IMR-90 (cell line): ENCODE data around the gene USP7. TPM values are rescaled to one million over a fixed set of nuclear protein-coding genes. Genes with fewer than 3 reads are reported as not detected.

ENCODE experiments used
- ATAC-seq: fragments of 200-7000 bp; cut with Tn5 transposase; 2 replicates; pipeline ENCODE4 v1.9.1; 2020; ENCODE audit warnings: low read depth, mild to moderate bottlenecking, moderate library complexity
- BruUV-seq: library from RNA; stranded (reverse); fragments of 400-500 nt; replicated peaks from 2 replicates; lab custom pipeline; 2021; lab: Mats Ljungman, UMichigan
- CTCF ChIA-PET: fragments of 300-600 bp; formaldehyde crosslinking; extraction: SDS; loops from one replicate; lab custom pipeline; 2021; ENCODE audit warnings: antibody characterized with exemption; lab: Yijun Ruan, JAX
- POLR2A ChIA-PET: fragments of 300-600 bp; sonication (Branson Sonifier 250); formaldehyde crosslinking; loops from one replicate; lab custom pipeline; 2022; ENCODE audit warnings: antibody characterized with exemption; ENCODE audit not compliant: unreplicated experiment; lab: Charles Lee
- DNase-seq: peaks from one replicate; pipeline ENCODE4 v3.0.0; 2013
- H2AFZ ChIP-seq: replicated peaks from 2 replicates; pipeline ENCODE3; 2013; ENCODE audit warnings: low read length, mild to moderate bottlenecking; ENCODE audit not compliant: poor library complexity
- H2AK5ac ChIP-seq: 2 replicates; pipeline ENCODE4 v1.6.1; 2013; ENCODE audit warnings: low read depth, low read length, inconsistent platforms
- H2AK9ac ChIP-seq: replicated peaks from 2 replicates; pipeline ENCODE3; 2013; ENCODE audit warnings: mild to moderate bottlenecking, low read depth, low read length, moderate library complexity; ENCODE audit not compliant: poor library complexity
- H2BK120ac ChIP-seq: 2 replicates; pipeline ENCODE4 v1.6.1; 2013; ENCODE audit warnings: low read depth, low read length, inconsistent platforms
- H2BK15ac ChIP-seq: 3 replicates; pipeline ENCODE4 v1.6.1; 2013; ENCODE audit warnings: low read depth, low read length, inconsistent platforms
- H2BK20ac ChIP-seq: 2 replicates; pipeline ENCODE4 v1.6.1; 2013; ENCODE audit warnings: low read depth, mild to moderate bottlenecking, inconsistent platforms, low read length, moderate library complexity
- H2BK5ac ChIP-seq: 2 replicates; pipeline ENCODE4 v1.6.1; 2013; ENCODE audit warnings: mild to moderate bottlenecking, low read depth, low read length, inconsistent platforms; ENCODE audit not compliant: poor library complexity, severe bottlenecking
- H3K14ac ChIP-seq: replicated peaks from 2 replicates; pipeline ENCODE4 v1.6.1; 2013; ENCODE audit warnings: low read depth, low read length, inconsistent platforms
- H3K18ac ChIP-seq: 2 replicates; pipeline ENCODE4 v1.6.1; 2013; ENCODE audit warnings: low read depth, low read length, control low read depth
- H3K23ac ChIP-seq: 2 replicates; pipeline ENCODE4 v1.6.1; 2013; ENCODE audit warnings: low read depth, low read length, inconsistent platforms
- H3K27ac ChIP-seq: 2 replicates; pipeline ENCODE4 v1.5.1; 2013; ENCODE audit warnings: mild to moderate bottlenecking, control low read depth, low read length; ENCODE audit not compliant: insufficient read depth
- H3K27me3 ChIP-seq: 2 replicates; pipeline ENCODE4 v1.6.1; 2013; ENCODE audit warnings: low read length; ENCODE audit not compliant: control insufficient read depth, insufficient read depth
- H3K36me3 ChIP-seq: 2 replicates; pipeline ENCODE4 v1.6.1; 2013; ENCODE audit warnings: low read length, mixed read lengths; ENCODE audit not compliant: control insufficient read depth, insufficient read depth
- H3K4ac ChIP-seq: 2 replicates; pipeline ENCODE4 v1.6.1; 2013; ENCODE audit warnings: low read depth, low read length, inconsistent platforms
- H3K4me1 ChIP-seq: 2 replicates; pipeline ENCODE4 v1.6.1; 2013; ENCODE audit warnings: low read length, mixed read lengths; ENCODE audit not compliant: control insufficient read depth, insufficient read depth
- H3K4me2 ChIP-seq: 2 replicates; pipeline ENCODE4 v1.6.1; 2013; ENCODE audit warnings: low read depth, mild to moderate bottlenecking, control low read depth, low read length, moderate library complexity
- H3K4me3 ChIP-seq: 2 replicates; pipeline ENCODE4 v1.5.1; 2013; ENCODE audit warnings: low read depth, mild to moderate bottlenecking, control low read depth, low read length, moderate library complexity; ENCODE audit not compliant: insufficient read depth
- H3K56ac ChIP-seq: 2 replicates; pipeline ENCODE4 v1.6.1; 2013; ENCODE audit warnings: low read length, inconsistent platforms; ENCODE audit not compliant: insufficient read depth; ENCODE audit errors: extremely low read depth
- H3K79me1 ChIP-seq, 2 experiments: 2 replicates each; pipeline ENCODE4 v1.6.1; 2013; ENCODE audit warnings: low read length in 2 of 2, inconsistent platforms in 1 of 2, low read depth in 1 of 2
- H3K9ac ChIP-seq: 2 replicates; pipeline ENCODE4 v1.6.1; 2013; ENCODE audit warnings: low read depth, low read length, control low read depth
- H3K9me1 ChIP-seq: 2 replicates; pipeline ENCODE4 v1.6.1; 2013; ENCODE audit warnings: low read length, inconsistent platforms; ENCODE audit not compliant: insufficient read depth
- H3K9me3 ChIP-seq: 2 replicates; pipeline ENCODE4 v1.6.1; 2013; ENCODE audit warnings: low read length; ENCODE audit not compliant: control insufficient read depth, insufficient read depth
- H4K20me1 ChIP-seq: 2 replicates; pipeline ENCODE4 v1.6.1; 2013; ENCODE audit warnings: low read length, inconsistent platforms; ENCODE audit not compliant: insufficient read depth
- H4K5ac ChIP-seq: 2 replicates; pipeline ENCODE4 v1.6.1; 2013; ENCODE audit warnings: mild to moderate bottlenecking, low read depth, low read length, control low read depth
- H4K8ac ChIP-seq, 2 experiments: 2 replicates each; pipeline ENCODE4 v1.6.1; 2013; ENCODE audit warnings: low read depth in 2 of 2, low read length in 2 of 2, control low read depth in 1 of 2, inconsistent platforms in 1 of 2
- H4K91ac ChIP-seq: 2 replicates; pipeline ENCODE4 v1.6.1; 2013; ENCODE audit warnings: low read depth, low read length, inconsistent platforms; ENCODE audit not compliant: insufficient read depth
- CEBPB ChIP-seq: IDR thresholded peaks from 2 replicates; pipeline ENCODE4 v1.6.1; 2012; ENCODE audit warnings: low read depth, low read length, improper control_type of control experiment
- WGBS, 2 experiments: methylation state at CpG; one replicate each; pipeline versions ENCODE4 v1.1.5 to v1.1.7; 2013; ENCODE audit warnings: missing lambda C conversion rate in 2 of 2; ENCODE audit not compliant: insufficient read length in 1 of 2; ENCODE audit errors: extremely low coverage in 2 of 2; 5-methylcytosine and 5-hydroxymethylcytosine counted together
- dilution Hi-C: fragments of 300-500 bp; cut with HindIII; formaldehyde crosslinking; loops from one replicate; pipeline ENCODE4 v1.14.3; 2018; ENCODE audit warnings: low sequenced_read_pairs; ENCODE audit not compliant: unreplicated experiment
- in situ Hi-C: fragments of 300-500 bp; cut with MboI; formaldehyde crosslinking; loops from 3 replicates; pipeline ENCODE4 v1.14.3; 2019; ENCODE audit warnings: low sequenced_read_pairs, inconsistent platforms, mixed read lengths
- intact Hi-C: fragments of 100-400 bp; cut with micrococcal nuclease; formaldehyde crosslinking; loops from 2 replicates; pipeline ENCODE4 v1.10.0; 2022
- polyA plus RNA-seq, 3 experiments: library from polyadenylated mRNA; depleted of rRNA; stranded (reverse); fragments of >200 nt; gene quantifications; 2 replicates each; pipeline ENCODE4 v1.2.3, GENCODE V29; 2012; ENCODE audit warnings: low replicate concordance in 1 of 3
- total RNA-seq: library from RNA; depleted of rRNA; stranded (reverse); fragments of >200 nt; gene quantifications from 2 replicates; pipeline ENCODE4 v1.2.3, GENCODE V29; 2012

The USP7 gene
- total and polyA plus RNA-seq, 2 of the 4 experiments (the other 2 are of a cell fraction) = 17.8 to 28.3 TPM

GRCh38 chr16:8963010-8963820, 491 bp downstream of the USP7 start:
- H2BK5ac ChIP-seq = peak overlapping the region; percentile 69
- H4K20me1 ChIP-seq = peaks cover 46% of the 10 kb centered on the region
- peak overlapping the region; percentile 76 for H3K9ac ChIP-seq
- no peak overlapping the region for H3K23ac ChIP-seq
- ChIA-PET CTCF (no interaction called here), POLR2A (no interaction called here)
- no peak overlapping the region for H4K8ac ChIP-seq
- DNase-seq (no peak), ATAC-seq (peak; percentile 6)
- no peak overlapping the region for H2BK120ac ChIP-seq
- in situ Hi-C loops = loop anchor here (10.0 kb wide), 1 partner anchor 132 kb away; the partner anchor contains the start of gene HAPSTR1
- no peak overlapping the region for H2BK15ac ChIP-seq
- H3K4me1 ChIP-seq = peaks cover 24% of the 10 kb centered on the region
- no peak for TF ChIP-seq CEBPB
- peak overlapping the region; percentile 87 for H2AK9ac ChIP-seq
- H3K56ac ChIP-seq = no peak overlapping the region; the same call in 1 of the 2 replicates
- no peak overlapping the region for H3K4ac ChIP-seq
- H3K9me3 ChIP-seq = no peaks in the 10 kb centered on the region
- peak overlapping the region; percentile 78; the same call in 1 of the 2 replicates for H3K27ac ChIP-seq
- WGBS, 2 experiments = 0% methylated on average over 12 of the region's 146 CpGs; no CpG with 5 or more reads in 1 of the 2 experiments
- no peak overlapping the region for H4K5ac ChIP-seq
- intact Hi-C loops = loop anchor here (5.0 kb wide), 4 partner anchors 41 to 144 kb away; partner anchors contain the start of gene HAPSTR1
- peak overlapping the region; percentile 72 for H3K4me3 ChIP-seq
- dilution Hi-C loops = no loop called here
- peak overlapping the region; percentile 98 for H2AFZ ChIP-seq
- H3K18ac ChIP-seq = no peak overlapping the region
- no TSS peak for BruUV-seq
- H3K14ac ChIP-seq = no peak overlapping the region
- no peak overlapping the region for H2AK5ac ChIP-seq
- no peaks in the 10 kb centered on the region for H3K36me3 ChIP-seq
- peaks cover 24% of the 10 kb centered on the region for H3K9me1 ChIP-seq
- no peak overlapping the region for H3K4me2 ChIP-seq
- H3K27me3 ChIP-seq = no peaks in the 10 kb centered on the region
- no peak overlapping the region for H2BK20ac ChIP-seq
- H3K79me1 ChIP-seq = peaks cover 0 to 42% of the 10 kb centered on the region in 2 experiments; a peak in 2 of 4 replicates
- H4K91ac ChIP-seq = peak overlapping the region; percentile 15; the same call in 1 of the 2 replicates
